T-helper 2 cell treated with Interferon-gamma antibody and Interleukin-4, amounts not matched to agents 100 ng/mL and 5 ng/mL, for 36 hours (primary cell): ENCODE results near the gene CDK5RAP2. TPM values are rescaled to one million over a fixed set of nuclear protein-coding genes. Genes with fewer than 3 reads are reported as not detected.

ENCODE experiments used
- intact Hi-C: fragments of 100-400 bp; cut with micrococcal nuclease; formaldehyde crosslinking; loops from one replicate; pipeline ENCODE4 v1.15.1; 2023
- total RNA-seq: library from RNA; stranded (reverse); gene quantifications from 2 replicates; pipeline ENCODE4 v1.2.3, GENCODE V29; 2022

The CDK5RAP2 gene
- total RNA-seq, 1 donor from 2014 or later: 91.6 TPM

DNA sequence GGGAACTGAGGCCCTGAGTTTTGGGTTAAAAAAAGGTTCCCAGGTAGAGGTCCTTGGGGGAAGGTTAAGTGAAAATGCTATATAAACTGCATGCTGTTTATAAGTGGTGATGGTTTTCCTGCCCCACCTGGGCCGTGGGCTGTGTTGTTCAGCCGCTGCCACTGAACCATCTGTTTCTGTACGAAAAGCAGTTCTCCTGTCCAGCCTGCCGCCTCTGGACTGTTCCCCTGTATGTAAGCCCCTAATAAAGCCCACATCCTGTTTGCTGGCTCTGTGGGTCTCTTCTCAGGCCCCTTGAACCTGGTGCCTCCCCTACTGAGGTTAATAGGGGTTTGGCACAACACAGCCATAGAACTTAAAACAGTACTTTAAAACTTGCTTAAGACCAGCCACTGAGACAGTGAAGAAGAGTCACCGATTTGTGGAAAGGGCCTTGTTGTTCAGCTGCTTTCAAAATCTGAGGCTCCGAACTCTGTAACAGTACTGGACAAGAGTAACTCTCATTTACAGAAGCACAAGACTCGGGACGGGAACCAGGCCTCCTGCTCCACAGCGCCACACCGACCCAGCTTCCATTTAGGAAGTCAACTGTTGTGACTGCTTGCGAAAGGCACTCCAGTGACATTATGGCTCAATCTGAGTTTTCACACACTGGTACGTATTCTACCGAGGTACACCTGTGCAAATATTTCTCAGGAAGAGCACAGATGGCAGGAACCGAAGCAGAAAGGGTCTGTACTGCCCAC lies 192.5 kb downstream of the CDK5RAP2 start:
- intact Hi-C loops: no loop called here

DNA sequence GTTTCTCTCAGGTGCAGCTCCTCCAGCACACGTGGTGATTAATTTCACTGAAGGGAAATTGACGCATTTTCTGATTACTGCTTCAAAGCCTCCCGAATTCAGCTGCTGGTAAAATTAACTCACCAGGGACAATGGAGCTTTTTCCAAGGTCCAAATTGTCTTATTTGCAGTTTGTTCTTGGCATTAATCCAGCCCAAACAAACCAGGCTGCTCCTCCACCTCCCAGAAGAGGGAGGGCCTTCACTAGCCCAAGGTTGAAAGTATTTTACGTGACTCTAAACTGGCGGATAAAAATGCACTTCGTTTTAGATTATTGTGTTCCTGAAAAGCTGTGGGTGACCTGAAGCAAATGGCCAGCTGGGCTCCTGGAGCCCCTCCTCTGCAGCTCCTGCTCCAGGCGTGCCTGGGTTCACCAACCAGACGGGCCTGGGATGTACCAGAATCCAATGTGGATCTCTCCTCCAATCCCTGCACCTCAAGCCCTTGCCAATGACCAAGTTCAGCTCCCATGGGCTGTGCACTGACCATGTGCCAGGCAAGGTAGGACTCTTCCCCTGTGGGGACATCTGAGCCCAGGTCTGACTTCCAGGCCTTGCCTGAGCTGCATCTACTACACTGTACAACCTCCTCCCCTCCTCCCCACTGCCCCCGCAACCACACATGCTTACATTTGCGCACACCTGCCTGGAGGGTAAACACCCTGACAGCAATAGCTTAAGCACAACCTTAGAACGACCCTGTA lies 193.4 kb downstream of the CDK5RAP2 start:
- intact Hi-C loops: no loop called here

DNA sequence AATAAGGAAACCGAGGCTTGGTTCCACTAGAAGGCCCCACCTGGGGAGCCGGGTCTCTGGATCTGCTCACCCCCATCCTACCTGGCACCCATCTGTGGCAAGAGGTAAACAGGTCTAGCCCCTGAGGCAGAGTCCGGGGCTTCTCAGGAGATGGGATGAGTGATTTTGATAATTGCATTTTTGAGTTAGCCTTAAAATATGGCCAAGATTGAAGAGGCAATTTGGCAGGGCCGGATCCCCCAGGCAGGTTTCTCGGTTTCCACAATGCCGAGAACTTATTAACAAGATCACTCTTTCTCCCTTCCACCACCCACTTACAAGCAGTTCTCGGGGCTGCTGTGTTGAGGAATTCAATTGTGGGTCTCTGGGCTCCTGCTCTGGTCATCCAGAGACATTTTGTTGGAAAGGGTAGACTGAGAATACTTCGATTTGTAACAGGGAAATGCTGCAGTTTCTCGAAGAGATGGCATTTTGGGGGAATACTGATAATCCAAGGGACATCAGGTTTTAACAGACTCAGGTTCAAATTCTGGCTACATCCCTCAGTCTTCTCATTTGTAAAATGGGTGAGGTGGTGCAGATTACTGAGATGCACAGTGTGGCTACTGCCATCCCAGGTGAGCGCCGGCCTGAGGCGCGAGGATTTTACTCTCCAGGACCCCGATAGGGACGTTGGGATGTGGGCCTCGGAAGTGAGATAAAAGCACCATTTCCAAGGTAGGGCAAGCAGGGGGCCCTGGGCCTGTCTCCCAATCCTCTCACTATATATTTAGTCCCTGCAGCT lies 194.2 kb downstream of the CDK5RAP2 start:
- intact Hi-C loops: no loop called here

DNA sequence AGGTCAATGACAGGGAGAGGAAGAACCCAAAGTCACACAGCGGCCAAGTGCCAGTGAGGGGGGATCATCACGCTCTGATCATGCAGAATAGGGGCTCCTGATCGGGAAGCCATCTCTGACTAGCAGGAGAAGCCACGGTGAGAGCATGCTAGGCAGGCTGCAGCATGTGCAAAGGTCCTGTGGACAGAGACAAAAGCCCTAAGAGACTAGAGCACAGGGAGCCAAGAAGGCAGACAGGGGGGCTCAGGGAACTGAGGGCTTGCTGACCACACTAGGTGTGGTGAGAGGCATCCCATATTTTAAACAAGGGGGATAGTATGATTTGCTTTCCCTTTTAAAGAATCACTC lies 195.1 kb downstream of the CDK5RAP2 start:
- intact Hi-C loops: no loop called here

DNA sequence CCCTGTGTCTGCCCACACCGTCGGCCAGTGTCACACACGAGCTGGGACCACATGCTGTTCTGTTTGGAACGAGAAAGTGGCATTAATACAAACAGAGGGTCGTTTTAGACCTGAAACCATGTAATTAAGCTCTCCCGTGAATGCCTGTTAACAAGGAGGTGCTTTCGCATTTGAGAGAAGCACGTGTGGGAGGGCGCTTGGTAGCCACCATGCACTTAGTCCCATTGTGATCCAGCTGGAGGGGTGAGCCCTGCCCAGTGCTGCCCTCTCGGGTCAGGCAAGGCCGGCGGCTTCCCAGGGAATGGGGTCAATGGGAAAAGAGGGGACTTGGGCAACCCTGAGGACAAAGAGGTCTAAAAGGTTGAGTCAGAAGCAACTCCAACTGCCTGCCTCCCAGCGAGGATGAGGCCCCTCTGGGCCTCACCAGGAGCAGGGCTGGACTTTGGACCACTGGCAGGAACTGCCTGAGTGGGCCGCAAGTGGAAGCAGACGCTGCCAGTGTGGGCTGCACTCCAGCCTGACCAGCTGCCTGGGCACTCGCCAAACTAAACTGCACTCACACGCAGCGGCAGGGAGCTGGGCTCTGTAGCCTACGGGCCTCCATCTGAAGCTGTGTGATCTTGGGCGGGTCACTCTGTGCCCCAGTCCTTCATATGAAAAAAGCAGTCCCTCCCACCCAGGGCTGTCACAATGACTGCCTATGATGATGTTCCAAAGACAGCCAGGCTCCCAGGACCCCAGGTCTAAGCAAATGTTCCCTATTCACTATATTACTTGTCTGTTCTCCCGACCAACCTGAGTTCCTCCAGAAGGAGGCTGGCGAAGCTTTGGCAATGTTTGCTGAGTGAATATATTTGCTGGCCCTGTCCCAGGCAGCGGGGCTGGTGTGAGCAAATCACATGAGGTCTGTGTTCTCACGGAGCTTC lies 195.7 kb downstream of the CDK5RAP2 start:
- intact Hi-C loops: no loop called here

DNA sequence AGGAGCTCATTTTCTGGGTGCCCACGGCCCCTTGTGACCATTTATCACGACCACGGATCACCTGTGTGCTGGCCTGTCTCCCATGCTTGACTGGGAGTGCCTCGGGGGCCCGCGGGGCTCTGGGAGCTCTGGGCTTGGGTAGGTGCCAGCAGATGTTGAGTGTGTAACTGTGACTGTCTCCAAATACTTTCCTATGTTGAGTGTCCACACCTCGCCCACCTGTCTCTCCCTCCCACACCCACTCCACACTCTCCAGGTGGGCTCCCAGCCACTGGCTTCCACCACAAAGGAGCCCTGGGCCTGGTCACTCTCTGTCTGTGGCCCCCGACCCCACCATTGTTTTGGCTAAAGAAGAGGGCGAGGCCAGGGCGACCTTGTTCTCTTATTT lies 196.4 kb downstream of the CDK5RAP2 start:
- intact Hi-C loops: no loop called here

DNA sequence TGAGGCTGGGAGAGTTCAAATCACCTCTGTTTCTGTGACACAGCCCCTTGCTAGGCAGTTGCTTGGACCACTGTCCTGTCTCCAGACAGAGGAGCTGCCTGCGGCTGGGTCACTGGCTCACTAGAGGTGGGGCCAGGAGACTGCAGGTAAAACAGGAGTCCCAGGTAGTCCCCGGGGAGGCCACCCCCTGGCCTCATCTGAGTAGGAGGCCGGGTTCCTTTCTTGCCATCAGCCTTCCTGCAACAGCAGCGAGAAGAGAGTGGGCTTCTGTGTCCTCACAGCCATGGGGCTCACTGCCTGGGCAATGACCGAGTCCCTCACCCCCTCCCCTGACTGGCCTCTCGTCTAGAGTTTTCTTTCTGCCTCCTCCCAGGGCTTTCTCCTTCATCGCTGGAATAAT lies 197.5 kb downstream of the CDK5RAP2 start:
- intact Hi-C loops: no loop called here

DNA sequence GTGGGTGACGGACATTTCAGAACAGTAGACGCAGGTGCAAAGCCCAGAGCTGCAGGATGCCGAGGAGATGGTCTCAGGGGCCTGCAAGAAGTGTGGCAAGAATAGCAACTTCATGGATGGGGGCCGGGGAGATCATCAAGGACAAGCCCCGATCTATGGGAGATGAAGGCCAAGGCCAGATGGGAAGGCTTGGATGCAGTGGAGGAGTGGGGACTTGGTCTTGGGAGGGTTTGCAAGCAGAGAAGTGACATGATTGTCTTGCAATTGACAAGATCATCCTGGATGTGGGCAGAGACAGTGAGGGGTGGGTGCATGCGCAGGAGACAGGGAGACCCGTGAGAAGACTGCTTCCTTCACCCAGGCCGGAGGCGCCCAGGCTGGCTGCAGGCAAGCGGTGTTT lies 198.1 kb downstream of the CDK5RAP2 start:
- intact Hi-C loops: no loop called here

DNA sequence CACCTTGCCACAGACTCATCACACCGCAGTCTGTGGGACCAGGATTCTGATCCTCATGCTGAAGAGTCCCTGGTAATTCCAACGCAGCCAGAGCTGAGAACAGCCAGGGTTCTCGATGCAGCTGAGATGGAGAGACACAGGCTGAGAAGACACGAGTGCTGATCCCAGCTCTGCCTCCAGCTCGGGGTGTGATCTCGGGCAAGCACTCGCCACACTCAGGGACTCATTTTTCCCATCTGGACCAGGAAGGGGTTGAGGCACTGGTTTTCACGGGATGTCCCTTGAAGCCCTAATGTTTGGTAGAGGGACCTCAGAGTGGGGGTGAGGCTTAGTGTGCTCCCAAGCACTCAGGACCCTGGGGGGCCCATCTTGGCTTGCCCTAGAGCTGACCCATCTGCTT lies 200.4 kb downstream of the CDK5RAP2 start:
- intact Hi-C loops: no loop called here

DNA sequence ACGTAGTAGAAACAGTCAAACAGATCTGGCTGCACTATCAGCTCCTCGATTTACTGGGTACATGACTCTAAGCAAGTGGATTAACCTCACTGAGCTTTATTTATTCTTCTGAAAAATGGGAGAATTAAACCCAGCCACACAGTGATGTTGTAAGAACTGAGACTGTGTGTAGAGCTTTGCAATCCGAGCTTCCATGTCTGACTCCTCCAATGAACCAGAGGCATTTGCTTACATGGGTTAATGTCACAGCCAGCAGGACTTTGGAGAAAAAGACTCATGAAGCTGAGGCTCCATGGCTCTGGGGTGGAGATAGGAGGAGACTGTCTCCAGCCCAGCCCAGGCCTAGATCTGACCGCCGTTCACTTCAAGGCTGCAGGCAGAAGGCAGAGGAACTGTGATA lies 201.3 kb downstream of the CDK5RAP2 start:
- intact Hi-C loops: no loop called here

DNA sequence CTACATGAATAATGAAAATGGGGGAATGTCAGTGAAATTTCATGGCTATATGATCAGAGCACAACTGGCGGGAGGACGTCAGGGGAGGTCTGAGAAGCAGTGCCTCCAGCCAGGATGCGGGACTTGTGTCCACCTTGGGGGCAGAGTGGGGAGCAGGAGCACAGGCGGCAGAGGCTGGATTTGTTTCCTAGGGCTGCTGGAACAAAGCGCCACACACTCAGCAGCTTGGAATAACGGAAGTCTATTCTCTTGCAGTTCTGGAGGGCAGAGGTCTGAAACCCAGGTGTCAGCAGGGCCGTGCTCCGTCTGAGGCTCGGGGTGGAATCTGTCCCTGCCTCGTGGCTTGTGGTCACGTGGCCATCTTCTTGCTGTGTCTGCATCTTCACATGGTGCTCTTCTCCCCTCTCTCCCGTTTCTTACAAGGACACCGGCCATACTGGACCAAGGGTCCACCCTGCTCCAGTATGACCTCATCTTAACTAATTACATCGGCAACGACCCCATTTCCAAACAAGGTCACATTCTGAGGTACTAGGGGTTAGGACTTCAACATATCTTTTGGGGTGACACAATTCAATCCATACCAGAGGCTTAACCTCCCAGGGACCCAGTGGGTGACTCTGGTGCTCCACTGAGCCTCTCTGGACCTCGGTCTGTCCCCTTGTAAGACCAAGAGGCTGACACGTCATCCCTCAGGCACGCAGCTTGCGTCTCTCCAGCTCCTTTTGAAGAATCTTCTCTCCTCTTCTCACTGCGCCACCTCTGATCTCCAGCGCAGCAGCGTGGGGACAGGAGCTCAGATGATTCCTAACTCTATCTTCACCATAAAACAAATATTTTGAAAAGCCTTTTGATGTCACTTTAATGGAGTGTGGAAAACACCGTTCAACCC lies 202.5 kb downstream of the CDK5RAP2 start:
- intact Hi-C loops: no loop called here

DNA sequence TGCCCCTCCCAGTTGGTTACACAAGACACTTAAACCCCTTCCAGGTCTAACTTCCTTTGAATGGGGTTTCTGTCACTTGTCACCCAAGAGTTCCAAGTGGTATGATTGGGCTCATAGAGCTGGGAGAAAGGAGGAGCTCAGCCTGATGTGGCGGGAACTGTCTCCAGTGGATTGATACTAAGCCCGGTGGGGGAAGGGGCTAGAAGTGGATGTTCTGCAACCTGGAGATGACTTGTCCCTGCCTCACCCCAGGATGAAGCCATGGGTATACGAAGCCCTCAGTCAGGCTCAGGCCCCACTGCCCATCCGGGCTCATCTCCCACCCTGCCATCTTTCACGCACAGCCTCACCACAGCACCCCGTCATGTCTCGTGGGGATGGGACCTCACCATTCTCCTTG lies 203.9 kb downstream of the CDK5RAP2 start:
- intact Hi-C loops: no loop called here

DNA sequence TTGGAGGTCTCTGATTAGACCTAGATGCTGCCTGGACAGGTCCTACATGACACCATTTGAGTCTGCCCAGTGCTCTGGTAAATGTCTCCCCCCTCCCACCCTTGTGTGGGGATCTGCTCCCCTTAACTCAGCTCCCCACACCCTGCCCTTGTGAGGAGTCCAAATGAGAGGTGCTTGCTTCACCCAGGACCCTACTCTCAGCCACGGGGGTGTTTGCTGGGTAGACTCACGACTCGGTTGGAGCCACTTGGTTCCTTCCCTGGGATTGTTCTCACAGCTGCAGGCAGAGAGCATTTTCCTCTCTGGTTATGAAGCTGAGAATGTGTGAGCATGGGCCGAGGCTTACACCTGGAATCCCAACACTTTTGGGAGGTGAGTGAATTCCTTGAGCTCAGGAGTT lies 204.7 kb downstream of the CDK5RAP2 start:
- intact Hi-C loops: no loop called here

DNA sequence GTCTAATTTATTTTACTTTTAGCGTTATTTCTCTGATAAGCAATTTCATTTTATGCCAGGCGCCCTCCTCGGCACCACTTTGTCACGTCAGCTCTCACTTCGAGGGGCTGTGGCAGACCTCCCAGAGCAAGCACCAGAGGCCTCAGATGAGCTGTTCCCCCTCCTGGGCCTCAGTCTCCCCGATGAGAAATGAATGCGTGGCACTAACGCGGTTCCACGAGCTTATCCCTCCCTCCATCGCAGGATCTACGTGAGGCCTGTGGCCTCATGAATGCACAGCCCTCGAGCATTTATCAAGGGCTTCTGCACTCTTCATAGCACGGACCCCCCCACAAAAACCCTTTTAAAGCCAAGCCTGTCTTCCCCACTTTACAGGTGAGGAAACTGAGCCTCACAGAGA lies 205.2 kb downstream of the CDK5RAP2 start:
- intact Hi-C loops: no loop called here

DNA sequence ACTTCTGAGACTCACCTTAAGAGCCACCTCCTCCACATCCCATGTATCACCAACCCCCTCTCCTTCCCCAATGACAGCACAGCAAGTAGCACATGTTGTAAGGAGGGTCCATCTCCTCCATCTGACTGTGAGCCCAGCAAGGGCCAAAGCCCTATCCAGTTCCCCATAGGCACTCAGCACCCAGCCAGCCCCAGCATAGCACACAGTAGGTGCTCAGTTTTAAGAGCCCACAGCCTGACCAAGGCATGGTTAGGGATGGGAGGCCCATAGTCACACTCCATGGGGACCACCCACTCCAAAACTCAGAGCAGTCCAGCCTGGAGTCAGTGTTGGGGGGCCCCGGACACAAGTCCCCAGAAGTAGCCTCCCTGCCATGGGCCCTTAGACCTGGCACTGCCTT lies 205.7 kb downstream of the CDK5RAP2 start:
- intact Hi-C loops: no loop called here

DNA sequence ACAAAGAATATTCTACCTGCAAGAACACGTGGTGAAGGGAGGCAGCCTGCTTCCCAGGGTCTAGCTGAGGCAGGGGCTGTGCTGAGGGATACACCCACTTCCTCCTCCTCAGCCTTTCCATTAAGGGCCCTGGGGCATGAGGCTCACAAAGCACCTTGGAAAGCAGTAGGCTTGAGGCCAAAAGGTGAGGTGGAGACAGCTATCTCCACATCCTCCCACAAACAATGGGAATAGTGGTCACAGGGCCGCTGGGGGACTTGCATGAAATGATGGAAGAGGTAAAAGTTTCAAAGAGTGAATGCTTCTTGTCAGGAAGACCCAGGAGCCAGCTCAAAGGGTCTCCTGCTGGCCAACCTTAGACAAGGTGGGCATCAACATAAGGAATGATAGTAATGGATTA lies 207.9 kb downstream of the CDK5RAP2 start:
- intact Hi-C loops: no loop called here

DNA sequence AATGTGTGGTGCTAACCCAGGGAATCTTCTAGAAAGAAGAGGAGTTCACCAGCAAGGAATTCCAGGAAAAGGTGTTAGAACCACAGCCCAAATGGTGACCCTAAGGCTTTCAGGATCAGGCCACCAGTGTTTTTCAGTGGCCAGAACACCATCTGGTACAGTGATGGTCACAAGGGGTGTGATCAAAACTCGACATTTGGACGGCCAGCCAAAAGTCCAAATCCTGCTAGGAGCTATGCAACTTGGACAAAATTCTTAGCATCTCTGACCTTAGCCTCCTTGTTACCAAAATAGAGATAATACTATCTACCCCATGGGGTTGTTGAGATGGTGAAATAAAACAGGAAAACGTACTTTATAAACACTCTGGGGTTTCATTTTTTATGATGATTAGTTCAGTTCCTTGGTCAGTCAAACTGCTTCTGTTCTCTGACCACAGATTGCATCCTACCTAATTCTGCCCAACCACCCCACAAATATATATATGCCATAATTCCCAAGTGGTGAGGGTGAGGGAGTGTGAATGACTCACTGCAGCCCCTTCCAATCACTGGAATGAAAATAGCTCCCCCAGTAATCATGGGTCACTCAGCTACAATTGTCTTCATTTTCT lies 210.3 kb downstream of the CDK5RAP2 start:
- intact Hi-C loops: no loop called here

DNA sequence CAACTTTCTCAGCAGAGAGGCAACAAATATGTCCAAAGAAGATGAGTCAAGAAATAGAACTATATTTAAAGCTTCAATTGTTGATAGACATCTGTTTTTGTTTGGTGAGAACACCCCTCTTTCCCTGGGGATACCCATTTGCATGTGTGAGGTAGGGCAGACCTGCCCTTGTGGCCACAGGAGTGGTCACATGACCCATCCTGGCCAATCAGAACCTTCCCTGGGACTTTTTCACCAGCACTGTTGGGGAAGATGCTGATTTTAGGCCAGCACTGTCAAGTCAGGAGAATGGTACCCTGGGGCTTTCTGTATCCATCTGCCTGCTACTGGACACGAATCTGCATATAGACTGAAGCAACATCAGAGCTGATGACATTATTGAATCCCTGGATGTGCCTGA lies 211.2 kb downstream of the CDK5RAP2 start:
- intact Hi-C loops: no loop called here

DNA sequence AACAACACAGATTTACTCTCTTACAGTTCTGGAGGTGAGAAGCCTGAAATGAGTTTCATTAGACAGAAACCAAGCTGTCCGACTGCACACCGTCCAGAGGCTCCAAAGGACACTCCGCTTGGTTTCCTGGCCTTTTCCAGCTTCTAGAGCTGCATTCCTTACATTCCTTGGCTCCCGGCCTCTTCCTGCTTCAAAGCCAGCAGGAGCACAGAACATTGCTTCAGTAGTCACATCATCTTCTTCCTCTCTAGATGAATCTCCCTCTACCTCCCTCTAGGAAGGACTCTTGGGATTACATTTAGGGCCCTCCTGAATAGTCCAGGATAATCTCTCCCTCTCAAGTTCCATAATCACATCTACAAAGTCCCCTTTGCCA lies 213.3 kb downstream of the CDK5RAP2 start:
- intact Hi-C loops: no loop called here

DNA sequence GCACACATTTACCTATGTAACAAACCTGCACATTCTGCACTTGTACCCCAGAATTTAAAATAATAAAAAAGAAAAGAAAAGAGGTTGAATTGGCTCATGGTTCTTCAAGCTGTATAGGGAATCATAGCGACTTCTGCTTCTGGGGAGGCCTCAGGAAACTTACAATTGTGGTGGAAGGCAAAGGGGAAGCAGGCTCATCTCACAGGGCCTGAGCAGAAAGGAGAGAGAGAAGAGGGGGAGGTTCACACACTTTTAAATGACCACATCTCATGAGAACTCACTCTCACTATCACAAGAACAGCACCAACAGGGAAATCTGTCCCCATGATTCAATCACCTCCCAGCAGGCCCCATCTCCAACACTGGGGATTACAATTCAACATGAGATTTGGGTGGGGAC lies 214.6 kb downstream of the CDK5RAP2 start:
- intact Hi-C loops: no loop called here
